Measurements from ENCODE around the gene DPEP2.

- no peak for TF ChIP-seq EZH2phosphoT487 (IDR thresholded peaks at IDR 0.05)
- no peak for TF ChIP-seq CTCF (IDR thresholded peaks at IDR 0.05)
Observed at GRCh38 chr16:68021490-68021889, 22.2 kb upstream of the DPEP2 start.

Measured in neural progenitor cell (in vitro differentiated cells).